Body of pancreas (tissue), 4 donors: Measurements from ENCODE around the gene ANO3.

Experiments used
- POLR2A ChIP-seq, 3 donors: fragments of 450-650 bp; IDR thresholded peaks; one replicate each; pipeline ENCODE4 v1.6.1; 2016; ENCODE audit warnings: antibody characterized with exemption in 3 of 3, mild to moderate bottlenecking in 2 of 3
- TF ChIP-seq, protein P1 (sequence below), 7 experiments: fragments of 450-650 bp in 4 of 7; fragments of 200-600 bp in 3 of 7; sonication (generic) in 3 of 7; IDR thresholded peaks; one replicate each; pipeline ENCODE4 v1.5.1; 2016 to 2019; ENCODE audit warnings: antibody characterized with exemption in 7 of 7

DNA sequence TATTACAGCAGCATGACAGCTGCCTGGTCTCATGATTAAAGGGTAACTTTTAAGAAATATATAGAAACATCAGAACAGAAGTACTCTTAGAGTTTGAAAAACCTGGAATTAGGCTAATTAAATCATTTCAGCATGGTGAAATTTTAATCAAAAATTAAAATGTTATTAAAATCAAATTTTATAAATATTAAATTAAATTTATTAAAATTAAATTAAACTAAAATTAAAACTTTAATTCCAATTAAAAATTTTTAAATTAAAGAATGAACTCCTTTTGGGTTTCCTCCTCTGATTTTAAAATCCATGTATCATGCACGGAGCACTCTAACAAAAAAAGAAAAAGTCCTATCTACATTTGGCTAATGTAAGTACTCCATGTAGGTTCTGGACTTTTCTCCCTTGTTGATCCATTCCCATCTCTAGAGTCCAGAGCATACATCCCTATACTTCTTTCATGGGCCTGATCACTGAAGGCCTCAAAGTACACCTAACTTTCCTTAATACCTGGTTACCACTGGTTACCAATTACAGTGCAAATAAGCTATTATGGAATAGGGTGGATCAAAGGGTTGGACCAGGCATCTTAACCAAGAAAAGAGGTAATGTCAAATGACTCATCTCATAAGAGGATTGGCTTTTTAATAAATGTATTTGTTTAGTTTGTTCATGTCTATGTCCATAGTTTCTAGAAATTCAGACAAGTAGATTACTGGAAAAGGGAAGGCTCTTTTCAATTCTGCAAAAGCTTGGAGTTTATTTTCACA, 288.5 kb downstream of the ANO3 start:
- no peak for TF ChIP-seq POLR2A (IDR thresholded peaks at IDR 0.05)
- TF ChIP-seq, protein P1, sequence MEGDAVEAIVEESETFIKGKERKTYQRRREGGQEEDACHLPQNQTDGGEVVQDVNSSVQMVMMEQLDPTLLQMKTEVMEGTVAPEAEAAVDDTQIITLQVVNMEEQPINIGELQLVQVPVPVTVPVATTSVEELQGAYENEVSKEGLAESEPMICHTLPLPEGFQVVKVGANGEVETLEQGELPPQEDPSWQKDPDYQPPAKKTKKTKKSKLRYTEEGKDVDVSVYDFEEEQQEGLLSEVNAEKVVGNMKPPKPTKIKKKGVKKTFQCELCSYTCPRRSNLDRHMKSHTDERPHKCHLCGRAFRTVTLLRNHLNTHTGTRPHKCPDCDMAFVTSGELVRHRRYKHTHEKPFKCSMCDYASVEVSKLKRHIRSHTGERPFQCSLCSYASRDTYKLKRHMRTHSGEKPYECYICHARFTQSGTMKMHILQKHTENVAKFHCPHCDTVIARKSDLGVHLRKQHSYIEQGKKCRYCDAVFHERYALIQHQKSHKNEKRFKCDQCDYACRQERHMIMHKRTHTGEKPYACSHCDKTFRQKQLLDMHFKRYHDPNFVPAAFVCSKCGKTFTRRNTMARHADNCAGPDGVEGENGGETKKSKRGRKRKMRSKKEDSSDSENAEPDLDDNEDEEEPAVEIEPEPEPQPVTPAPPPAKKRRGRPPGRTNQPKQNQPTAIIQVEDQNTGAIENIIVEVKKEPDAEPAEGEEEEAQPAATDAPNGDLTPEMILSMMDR (IDR thresholded peaks at IDR 0.05), result no peak
